AG09309 (cell line): ENCODE results near the gene KRTAP3-1.
"Not testable (repeated sequence)": the region's sequence is repeated elsewhere in the genome, so short reads cannot be mapped to it uniquely, and the experiment has no call there.

ENCODE experiments used
- DNase-seq: peaks from one replicate; pipeline ENCODE4 v3.0.0-alpha.2; 2010; ENCODE audit warnings: low read depth
- H3K4me3 ChIP-seq: 2 replicates; pipeline ENCODE4 v1.5.1; 2011; ENCODE audit warnings: mild to moderate bottlenecking, low read depth, low read length, moderate library complexity; ENCODE audit not compliant: control insufficient read depth
- CTCF ChIP-seq: IDR thresholded peaks from 2 replicates; pipeline ENCODE4 v1.5.1; 2011; ENCODE audit warnings: mild to moderate bottlenecking, low read depth, low read length, inconsistent platforms; ENCODE audit not compliant: insufficient read depth, control insufficient read depth; ENCODE audit errors: missing control alignments

The KRTAP3-1 gene

GRCh38 chr17:41042953-41043352, 34.0 kb upstream of the KRTAP3-1 start:
- DNase-seq, result no peak
- TF ChIP-seq CTCF, result no peak

GRCh38 chr17:41040783-41041571, 32.0 kb upstream of the KRTAP3-1 start, which contains the start of gene KRTAP1-1:
Gene KRTAP1-1, minus strand, starts transcription at chr17:41041450. Its CDS starts 53 bp downstream, at chr17:41041397.
- not testable (repeated sequence) for H3K4me3 ChIP-seq, DNase-seq
- peak; percentile 26 for TF ChIP-seq CTCF

More at GRCh38 chr17:41042953-41043352, 34.0 kb upstream of the KRTAP3-1 start:
- no peak overlapping the region for H3K4me3 ChIP-seq

GRCh38 chr17:41037853-41038350, 29.0 kb upstream of the KRTAP3-1 start:
- DNase-seq, result no peak
- H3K4me3 ChIP-seq, result no peak overlapping the region
- no peak for TF ChIP-seq CTCF

- DNase-seq, H3K4me3 ChIP-seq: not testable (repeated sequence)
Observed at GRCh38 chr17:41034346-41034935, 25.5 kb upstream of the KRTAP3-1 start, which contains the start of gene KRTAP1-3. Gene KRTAP1-3, minus strand, starts transcription at chr17:41034874. Its CDS starts 53 bp downstream, at chr17:41034821.

- H3K4me3 ChIP-seq, result no peak within 1 kb of the TSS
Observed at GRCh38 chr17:41029633-41030245, 20.8 kb upstream of the KRTAP3-1 start, which contains the start of gene KRTAP1-4. Gene KRTAP1-4, minus strand, starts transcription at chr17:41030195. Its CDS starts 117 bp downstream, at chr17:41030078.

GRCh38 chr17:41026715-41027471, 18.0 kb upstream of the KRTAP3-1 start, which contains the start of gene KRTAP1-5:
Gene KRTAP1-5, minus strand, starts transcription at chr17:41027208. Its CDS starts 53 bp downstream, at chr17:41027155.
- TF ChIP-seq CTCF, result no peak
- H3K4me3 ChIP-seq, result peak within 1 kb of the TSS; percentile 22
- DNase-seq, result peak; percentile 94

More at GRCh38 chr17:41029633-41030245, 20.8 kb upstream of the KRTAP3-1 start, which contains the start of gene KRTAP1-4:
- DNase-seq, result no peak
- TF ChIP-seq CTCF, result no peak
